Neural progenitor cell (in vitro differentiated cells): Measurements from ENCODE around the gene SLC1A1. TPM values are rescaled to one million over a fixed set of nuclear protein-coding genes. Genes with fewer than 3 reads are reported as not detected.

Source experiments
- DNase-seq: peaks from one replicate; pipeline ENCODE4 v3.0.0-alpha.2; 2016; ENCODE audit warnings: low spot score
- H2AFZ ChIP-seq: fragments of 200-600 bp; sonication (generic); replicated peaks from 2 replicates; pipeline ENCODE4 v1.6.1; 2016; ENCODE audit warnings: antibody characterized with exemption
- H3F3A ChIP-seq: fragments of 200-600 bp; sonication (generic); 2 replicates; pipeline ENCODE4 v1.6.1; 2016; ENCODE audit warnings: antibody characterized with exemption, low read depth
- H3K27ac ChIP-seq: fragments of 200-600 bp; sonication (generic); 2 replicates; pipeline ENCODE4 v1.5.1; 2016; ENCODE audit warnings: mild to moderate bottlenecking
- H3K27me3 ChIP-seq: fragments of 200-600 bp; sonication (generic); 2 replicates; pipeline ENCODE4 v1.6.1; 2016; ENCODE audit warnings: mild to moderate bottlenecking, moderate library complexity
- H3K36me3 ChIP-seq: fragments of 200-600 bp; sonication (generic); 2 replicates; pipeline ENCODE4 v1.5.1; 2016
- H3K4me1 ChIP-seq: fragments of 200-600 bp; sonication (generic); 2 replicates; pipeline ENCODE4 v1.6.1; 2016; ENCODE audit warnings: mixed run types
- H3K4me2 ChIP-seq: fragments of 200-600 bp; sonication (generic); 2 replicates; pipeline ENCODE4 v1.6.1; 2016
- H3K4me3 ChIP-seq: fragments of 200-600 bp; sonication (generic); 2 replicates; pipeline ENCODE4 v1.5.1; 2016
- H3K79me2 ChIP-seq: fragments of 200-600 bp; sonication (generic); 2 replicates; pipeline ENCODE4 v1.6.1; 2016; ENCODE audit warnings: low read depth
- H3K9ac ChIP-seq: fragments of 200-600 bp; sonication (generic); 2 replicates; pipeline ENCODE4 v1.6.1; 2016
- H3K9me3 ChIP-seq: fragments of 200-600 bp; sonication (generic); 2 replicates; pipeline ENCODE4 v1.5.1; 2016; ENCODE audit warnings: low read depth
- H4K20me1 ChIP-seq: fragments of 200-600 bp; sonication (generic); 2 replicates; pipeline ENCODE4 v1.6.1; 2016; ENCODE audit warnings: low read depth
- H3K27ac Mint-ChIP-seq: 3 replicates; pipeline ENCODE4 v1.8.0; 2021; ENCODE audit warnings: mixed read lengths
- H3K27me3 Mint-ChIP-seq: 2 replicates; pipeline ENCODE4 v1.8.0; 2022; ENCODE audit warnings: low read depth, mild to moderate bottlenecking, inconsistent platforms, moderate library complexity, mixed read lengths; ENCODE audit not compliant: insufficient read depth
- H3K36me3 Mint-ChIP-seq: 3 replicates; pipeline ENCODE4 v1.8.0; 2021; ENCODE audit warnings: mixed read lengths
- H3K4me1 Mint-ChIP-seq: 3 replicates; pipeline ENCODE4 v1.8.0; 2021; ENCODE audit warnings: mixed read lengths
- H3K4me3 Mint-ChIP-seq: 3 replicates; pipeline ENCODE4 v1.8.0; 2021; ENCODE audit warnings: mild to moderate bottlenecking, moderate library complexity, mixed read lengths
- H3K9me3 Mint-ChIP-seq: 3 replicates; pipeline ENCODE4 v1.8.0; 2020; ENCODE audit warnings: mixed read lengths
- EZH2 ChIP-seq: fragments of 200-600 bp; sonication (generic); IDR thresholded peaks from 2 replicates; pipeline ENCODE4 v1.6.1; 2017; ENCODE audit warnings: antibody characterized with exemption, mild to moderate bottlenecking, moderate library complexity
- EZH2phosphoT487 ChIP-seq: fragments of 200-600 bp; sonication (generic); IDR thresholded peaks from 2 replicates; pipeline ENCODE4 v1.6.1; 2017; ENCODE audit warnings: antibody characterized with exemption
- total RNA-seq: library from RNA; depleted of rRNA; stranded (reverse); fragments of >200 nt; gene quantifications from 2 replicates; pipeline ENCODE4 v1.2.3, GENCODE V29; 2015; ENCODE audit warnings: low replicate concordance
- TF ChIP-seq, protein P1 (sequence below): fragments of 200-600 bp; sonication (generic); IDR thresholded peaks from 2 replicates; pipeline ENCODE4 v1.5.1; 2017; ENCODE audit warnings: antibody characterized with exemption, mild to moderate bottlenecking

SLC1A1 gene
- total RNA-seq, 1 donor from 2014 or later: 16.2 TPM

DNA sequence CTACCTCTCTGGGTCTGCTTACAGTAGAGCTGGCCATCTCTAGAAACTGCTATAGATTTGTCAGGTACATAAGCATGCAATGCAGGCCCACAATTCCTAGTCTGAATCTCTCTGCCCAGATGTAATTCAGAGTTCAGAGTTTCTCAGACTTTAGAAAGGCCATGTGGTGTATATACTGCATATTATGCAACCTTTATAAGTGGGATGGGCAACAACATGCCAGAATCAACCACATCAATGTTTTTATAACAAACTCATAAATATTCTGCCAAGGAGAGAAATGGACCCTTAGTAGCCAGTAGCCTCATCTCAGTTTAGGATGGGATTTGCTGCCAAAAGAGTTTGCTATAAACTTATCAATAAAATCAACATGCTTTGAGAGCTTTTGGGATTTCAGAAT is 78.8 kb downstream of the SLC1A1 start:
- Histone ChIP-seq H3K4me1 (no peaks in the 10 kb centered on the region), H3K36me3 (no peaks in the 10 kb centered on the region), H3K79me2 (no peaks in the 10 kb centered on the region), H3K4me3 (no peak overlapping the region), H3K4me2 (no peak overlapping the region), H3K27me3 (no peaks in the 10 kb centered on the region), H3F3A (no peaks in the 10 kb centered on the region), H3K9me3 (no peaks in the 10 kb centered on the region), H2AFZ (no peak overlapping the region), H4K20me1 (no peaks in the 10 kb centered on the region), H3K9ac (no peak overlapping the region), H3K27ac (no peak overlapping the region)
- no peak overlapping the region for H3K27ac Mint-ChIP-seq
- H3K4me3 Mint-ChIP-seq: no peak overlapping the region
- no peaks in the 10 kb centered on the region for H3K9me3 Mint-ChIP-seq
- no peak for DNase-seq
- TF ChIP-seq EZH2: no peak
- no peak for TF ChIP-seq EZH2phosphoT487
- TF ChIP-seq, protein P1, sequence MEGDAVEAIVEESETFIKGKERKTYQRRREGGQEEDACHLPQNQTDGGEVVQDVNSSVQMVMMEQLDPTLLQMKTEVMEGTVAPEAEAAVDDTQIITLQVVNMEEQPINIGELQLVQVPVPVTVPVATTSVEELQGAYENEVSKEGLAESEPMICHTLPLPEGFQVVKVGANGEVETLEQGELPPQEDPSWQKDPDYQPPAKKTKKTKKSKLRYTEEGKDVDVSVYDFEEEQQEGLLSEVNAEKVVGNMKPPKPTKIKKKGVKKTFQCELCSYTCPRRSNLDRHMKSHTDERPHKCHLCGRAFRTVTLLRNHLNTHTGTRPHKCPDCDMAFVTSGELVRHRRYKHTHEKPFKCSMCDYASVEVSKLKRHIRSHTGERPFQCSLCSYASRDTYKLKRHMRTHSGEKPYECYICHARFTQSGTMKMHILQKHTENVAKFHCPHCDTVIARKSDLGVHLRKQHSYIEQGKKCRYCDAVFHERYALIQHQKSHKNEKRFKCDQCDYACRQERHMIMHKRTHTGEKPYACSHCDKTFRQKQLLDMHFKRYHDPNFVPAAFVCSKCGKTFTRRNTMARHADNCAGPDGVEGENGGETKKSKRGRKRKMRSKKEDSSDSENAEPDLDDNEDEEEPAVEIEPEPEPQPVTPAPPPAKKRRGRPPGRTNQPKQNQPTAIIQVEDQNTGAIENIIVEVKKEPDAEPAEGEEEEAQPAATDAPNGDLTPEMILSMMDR: no peak
- no peaks in the 10 kb centered on the region for H3K36me3 Mint-ChIP-seq
- H3K4me1 Mint-ChIP-seq: peaks cover 6% of the 10 kb centered on the region
- H3K27me3 Mint-ChIP-seq: no peaks in the 10 kb centered on the region

GRCh38 chr9:4572184-4572826 is 82.0 kb downstream of the SLC1A1 start:
- no peaks in the 10 kb centered on the region for H3K4me1 ChIP-seq

DNA sequence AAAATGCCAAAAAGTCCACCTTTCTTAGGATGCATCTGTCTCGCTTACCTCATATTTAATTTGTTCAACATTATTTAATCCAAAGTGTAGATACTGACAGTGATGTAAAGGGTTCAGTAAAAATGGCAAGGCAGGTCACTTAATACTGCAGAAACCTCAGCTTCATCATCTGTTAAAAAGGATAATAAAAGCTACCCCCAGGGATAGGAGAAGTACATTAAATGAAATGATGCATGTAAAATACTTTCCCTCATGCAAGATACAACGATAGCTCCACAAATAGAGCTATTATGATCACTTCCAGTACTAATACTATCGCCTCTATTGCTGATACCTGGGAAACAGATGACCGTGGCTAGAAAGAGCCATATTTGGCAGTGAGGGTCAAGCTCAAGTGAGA is 82.9 kb downstream of the SLC1A1 start:
- H3K4me1 Mint-ChIP-seq: peaks cover 9% of the 10 kb centered on the region
- no peaks in the 10 kb centered on the region for H3K9me3 Mint-ChIP-seq
- no peak overlapping the region for H2AFZ ChIP-seq
- no peaks in the 10 kb centered on the region for H3K36me3 Mint-ChIP-seq
- H3K36me3 ChIP-seq: no peaks in the 10 kb centered on the region
- no peaks in the 10 kb centered on the region for H3K9me3 ChIP-seq
- H3K9ac ChIP-seq: no peak overlapping the region
- no peaks in the 10 kb centered on the region for H3K27me3 Mint-ChIP-seq
- no peak overlapping the region for H3K4me2 ChIP-seq
- H3K4me1 ChIP-seq: no peaks in the 10 kb centered on the region
- H3K79me2 ChIP-seq: no peaks in the 10 kb centered on the region
- no peaks in the 10 kb centered on the region for H4K20me1 ChIP-seq
- H3K27ac ChIP-seq: no peak overlapping the region
- no peaks in the 10 kb centered on the region for H3K27me3 ChIP-seq
- no peak overlapping the region for H3K4me3 ChIP-seq
- no peak overlapping the region for H3K27ac Mint-ChIP-seq
- TF ChIP-seq, protein P1: no peak
- TF ChIP-seq EZH2phosphoT487: no peak
- no peak for TF ChIP-seq EZH2
- no peak for DNase-seq
- no peak overlapping the region for H3K4me3 Mint-ChIP-seq
- H3F3A ChIP-seq: no peaks in the 10 kb centered on the region

More at GRCh38 chr9:4572184-4572826, 82.0 kb downstream of the SLC1A1 start:
- no peaks in the 10 kb centered on the region for H3K36me3 ChIP-seq
- DNase-seq: no peak
- Mint-ChIP-seq H3K9me3 (no peaks in the 10 kb centered on the region), H3K27ac (no peak overlapping the region), H3K36me3 (no peaks in the 10 kb centered on the region), H3K4me1 (peaks cover 9% of the 10 kb centered on the region), H3K4me3 (no peak overlapping the region), H3K27me3 (no peaks in the 10 kb centered on the region)
- no peaks in the 10 kb centered on the region for H4K20me1 ChIP-seq
- H3K27ac ChIP-seq: no peak overlapping the region
- H3K4me3 ChIP-seq: no peak overlapping the region
- no peak for TF ChIP-seq EZH2
- TF ChIP-seq, protein P1: no peak
- TF ChIP-seq EZH2phosphoT487: no peak
- no peak overlapping the region for H3K9ac ChIP-seq
- H3K27me3 ChIP-seq: no peaks in the 10 kb centered on the region
- no peaks in the 10 kb centered on the region for H3F3A ChIP-seq
- no peak overlapping the region for H3K4me2 ChIP-seq
- H3K79me2 ChIP-seq: no peaks in the 10 kb centered on the region
- no peaks in the 10 kb centered on the region for H3K9me3 ChIP-seq
- H2AFZ ChIP-seq: no peak overlapping the region
